Measurements from ENCODE around the gene AK2.
A peak's percentile ranks its signal among the peaks of the same experiment; 100 is the strongest.

The AK2 gene

DNA sequence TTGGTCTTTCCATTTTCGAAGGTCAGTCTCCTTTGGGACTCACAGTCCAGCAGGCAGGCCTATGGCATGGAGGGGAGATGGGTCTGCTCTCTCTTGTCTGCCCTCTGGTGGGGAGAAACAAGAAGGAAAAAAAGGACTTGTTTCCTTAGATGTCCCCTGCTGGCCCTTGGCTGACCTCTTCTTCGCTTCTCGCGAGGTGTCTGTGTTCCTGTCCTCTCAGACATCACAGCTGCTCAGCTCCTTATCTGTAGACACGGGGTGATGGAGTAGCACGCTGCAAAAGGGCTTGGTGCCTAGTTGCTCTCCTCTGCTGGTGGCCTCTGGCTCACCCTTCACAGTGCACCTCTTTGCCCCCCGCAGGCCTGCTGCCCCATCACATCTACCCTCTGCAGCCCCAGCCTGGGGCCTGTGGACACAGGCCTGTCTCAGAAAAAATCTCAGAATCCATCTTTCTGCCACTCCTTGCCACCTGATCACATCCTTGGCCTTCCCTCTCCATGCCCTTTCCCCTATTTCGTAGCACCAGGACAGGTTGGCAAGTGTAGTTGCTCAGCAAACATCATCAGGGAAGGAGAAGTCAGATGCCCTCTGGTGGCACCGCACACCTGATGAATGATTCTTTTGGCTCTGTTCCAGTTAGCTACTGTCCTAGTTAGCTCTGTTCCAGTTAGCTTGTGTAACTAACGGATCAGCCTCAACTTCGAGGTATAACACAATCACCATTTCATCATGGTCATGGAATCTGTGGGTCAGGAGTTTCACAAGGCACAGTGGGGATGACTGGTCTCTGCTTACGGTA is 18.7 kb upstream of the AK2 start (continued):
- TF ChIP-seq, protein P1, sequence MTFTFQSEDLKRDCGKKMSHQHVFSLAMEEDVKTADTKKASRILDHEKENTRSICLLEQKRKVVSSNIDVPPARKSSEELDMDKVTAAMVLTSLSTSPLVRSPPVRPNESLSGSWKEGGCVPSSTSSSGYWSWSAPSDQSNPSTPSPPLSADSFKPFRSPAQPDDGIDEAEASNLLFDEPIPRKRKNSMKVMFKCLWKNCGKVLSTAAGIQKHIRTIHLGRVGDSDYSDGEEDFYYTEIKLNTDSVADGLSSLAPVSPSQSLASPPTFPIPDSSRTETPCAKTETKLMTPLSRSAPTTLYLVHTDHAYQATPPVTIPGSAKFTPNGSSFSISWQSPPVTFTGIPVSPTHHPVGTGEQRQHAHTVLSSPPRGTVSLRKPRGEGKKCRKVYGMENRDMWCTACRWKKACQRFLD (tag by site-specific recombination; IDR thresholded peaks at IDR 0.05), result no peak
- no peak for TF ChIP-seq KLF10 (tag by site-specific recombination; IDR thresholded peaks at IDR 0.05)
- no peak for TF ChIP-seq ZNF530 (tag by site-specific recombination; IDR thresholded peaks at IDR 0.05; ENCODE audit: low read depth)
- TF ChIP-seq TSHZ1 (tag by site-specific recombination; IDR thresholded peaks at IDR 0.05; ENCODE audit: borderline replicate concordance), result no peak
- TF ChIP-seq ZIC2 (tag by site-specific recombination; IDR thresholded peaks at IDR 0.05), result 0 out of 2 replicates have a peak, but pooled peaks have one; percentile 10
- no peak for TF ChIP-seq ZBTB8A (tag by site-specific recombination; IDR thresholded peaks at IDR 0.05)
- no peak for TF ChIP-seq ZNF670 (tag by site-specific recombination; IDR thresholded peaks at IDR 0.05; ENCODE audit: low read depth)
- TF ChIP-seq HOXA7 (CRISPR knock-in tag; IDR thresholded peaks at IDR 0.05; ENCODE audit: borderline replicate concordance), result no peak
- no peak for TF ChIP-seq ZNF184 (tag by site-specific recombination; IDR thresholded peaks at IDR 0.05)
- no peak for TF ChIP-seq ZSCAN16 (tag by site-specific recombination; IDR thresholded peaks at IDR 0.05)
- TF ChIP-seq GLIS1 (tag by site-specific recombination; IDR thresholded peaks at IDR 0.05), result peak; percentile 29; the same call in 1 of the 2 replicates
- no peak for TF ChIP-seq ZNF324 (tag by site-specific recombination; IDR thresholded peaks at IDR 0.05)
- TF ChIP-seq PRDM4 (tag by site-specific recombination; IDR thresholded peaks at IDR 0.05), result no peak
- no peak for TF ChIP-seq AEBP2 (tag by site-specific recombination; IDR thresholded peaks at IDR 0.05; ENCODE audit: borderline replicate concordance)
- TF ChIP-seq GFI1B (tag by site-specific recombination; IDR thresholded peaks at IDR 0.05), result no peak
- TF ChIP-seq, protein P2, sequence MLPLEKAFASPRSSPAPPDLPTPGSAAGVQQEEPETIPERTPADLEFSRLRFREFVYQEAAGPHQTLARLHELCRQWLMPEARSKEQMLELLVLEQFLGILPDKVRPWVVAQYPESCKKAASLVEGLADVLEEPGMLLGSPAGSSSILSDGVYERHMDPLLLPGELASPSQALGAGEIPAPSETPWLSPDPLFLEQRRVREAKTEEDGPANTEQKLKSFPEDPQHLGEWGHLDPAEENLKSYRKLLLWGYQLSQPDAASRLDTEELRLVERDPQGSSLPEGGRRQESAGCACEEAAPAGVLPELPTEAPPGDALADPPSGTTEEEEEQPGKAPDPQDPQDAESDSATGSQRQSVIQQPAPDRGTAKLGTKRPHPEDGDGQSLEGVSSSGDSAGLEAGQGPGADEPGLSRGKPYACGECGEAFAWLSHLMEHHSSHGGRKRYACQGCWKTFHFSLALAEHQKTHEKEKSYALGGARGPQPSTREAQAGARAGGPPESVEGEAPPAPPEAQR (tag by site-specific recombination; IDR thresholded peaks at IDR 0.05), result no peak
- TF ChIP-seq TCF7L2 (IDR thresholded peaks at IDR 0.05; ENCODE audit: borderline replicate concordance, low read depth, low read length), result no peak
- TF ChIP-seq ZNF600 (tag by site-specific recombination; IDR thresholded peaks at IDR 0.05), result no peak
- no peak for TF ChIP-seq OSR2 (tag by site-specific recombination; IDR thresholded peaks at IDR 0.05)
- TF ChIP-seq GLIS2 (tag by site-specific recombination; IDR thresholded peaks at IDR 0.05), result no peak
- peak; percentile 84 for TF ChIP-seq ZNF10 (tag by site-specific recombination; IDR thresholded peaks at IDR 0.05)
- TF ChIP-seq ZNF645 (tag by site-specific recombination; IDR thresholded peaks at IDR 0.05), result no peak
- TF ChIP-seq GLI4 (tag by site-specific recombination; IDR thresholded peaks at IDR 0.05), result no peak
- peak; percentile 42 for TF ChIP-seq ZNF654 (tag by site-specific recombination; IDR thresholded peaks at IDR 0.05; ENCODE audit: low read depth)
- peak; percentile 79; the same call in 1 of the 2 replicates for TF ChIP-seq TRIM28 (IDR thresholded peaks at IDR 0.05; ENCODE audit: borderline replicate concordance, low read length)
- no peak for TF ChIP-seq ZNF571 (tag by site-specific recombination; IDR thresholded peaks at IDR 0.05)
- TF ChIP-seq ZNF791 (tag by site-specific recombination; IDR thresholded peaks at IDR 0.05), result no peak
- TF ChIP-seq, protein P3, sequence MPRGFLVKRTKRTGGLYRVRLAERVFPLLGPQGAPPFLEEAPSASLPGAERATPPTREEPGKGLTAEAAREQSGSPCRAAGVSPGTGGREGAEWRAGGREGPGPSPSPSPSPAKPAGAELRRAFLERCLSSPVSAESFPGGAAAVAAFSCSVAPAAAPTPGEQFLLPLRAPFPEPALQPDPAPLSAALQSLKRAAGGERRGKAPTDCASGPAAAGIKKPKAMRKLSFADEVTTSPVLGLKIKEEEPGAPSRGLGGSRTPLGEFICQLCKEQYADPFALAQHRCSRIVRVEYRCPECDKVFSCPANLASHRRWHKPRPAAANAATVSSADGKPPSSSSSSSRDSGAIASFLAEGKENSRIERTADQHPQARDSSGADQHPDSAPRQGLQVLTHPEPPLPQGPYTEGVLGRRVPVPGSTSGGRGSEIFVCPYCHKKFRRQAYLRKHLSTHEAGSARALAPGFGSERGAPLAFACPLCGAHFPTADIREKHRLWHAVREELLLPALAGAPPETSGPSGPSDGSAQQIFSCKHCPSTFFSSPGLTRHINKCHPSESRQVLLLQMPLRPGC (tag by site-specific recombination; IDR thresholded peaks at IDR 0.05), result no peak

All from HEK293 (cell line).